H1 (cell line): ENCODE measurements around the gene ELMO3.

Experiments used
- CEBPB ChIP-seq: IDR thresholded peaks from 2 replicates; pipeline ENCODE4 v1.6.1; 2012; ENCODE audit warnings: low read depth, low read length
- EP300 ChIP-seq, 2 experiments: IDR thresholded peaks; 1 replicate in 1 of 2; 2 replicates in 1 of 2; pipeline ENCODE4 v1.6.1; 2011 to 2012; ENCODE audit warnings: low read depth in 2 of 2, low read length in 2 of 2, mild to moderate bottlenecking in 2 of 2, borderline replicate concordance in 1 of 2, inconsistent platforms in 1 of 2, moderate library complexity in 1 of 2
- JUN ChIP-seq: IDR thresholded peaks from 2 replicates; pipeline ENCODE4 v1.6.1; 2011; ENCODE audit warnings: low read depth, mild to moderate bottlenecking, improper control_type of control experiment, low read length
- JUND ChIP-seq: IDR thresholded peaks from 2 replicates; pipeline ENCODE4 v1.6.1; 2011; ENCODE audit warnings: mild to moderate bottlenecking, improper control_type of control experiment, low read length
- MAFK ChIP-seq: IDR thresholded peaks from 2 replicates; pipeline ENCODE4 v1.6.1; 2012; ENCODE audit warnings: low read depth, mild to moderate bottlenecking, improper control_type of control experiment, low read length
- NANOG ChIP-seq: IDR thresholded peaks from 2 replicates; pipeline ENCODE4 v1.6.1; 2011; ENCODE audit warnings: low read length, low read depth, mild to moderate bottlenecking, inconsistent platforms; ENCODE audit not compliant: insufficient read depth, poor library complexity, severe bottlenecking
- POLR2A ChIP-seq, 2 experiments: IDR thresholded peaks; 1 replicate in 1 of 2; 2 replicates in 1 of 2; pipeline ENCODE4 v1.6.1; 2011; ENCODE audit warnings: low read depth in 2 of 2, low read length in 2 of 2, mild to moderate bottlenecking in 2 of 2; ENCODE audit errors: control extremely low read depth in 1 of 2
- POLR2AphosphoS5 ChIP-seq: IDR thresholded peaks from 2 replicates; pipeline ENCODE4 v1.6.1; 2011; ENCODE audit warnings: low read depth, low read length
- SP2 ChIP-seq: IDR thresholded peaks from 2 replicates; pipeline ENCODE4 v1.6.1; 2012; ENCODE audit warnings: mild to moderate bottlenecking, low read length, inconsistent platforms
- SP4 ChIP-seq: IDR thresholded peaks from 2 replicates; pipeline ENCODE4 v1.6.1; 2012; ENCODE audit warnings: low read length, inconsistent platforms
- USF2 ChIP-seq: IDR thresholded peaks from 2 replicates; pipeline ENCODE4 v1.6.1; 2011; ENCODE audit warnings: low read length, improper control_type of control experiment
- YY1 ChIP-seq: IDR thresholded peaks from 2 replicates; pipeline ENCODE4 v1.6.1; 2011; ENCODE audit warnings: low read depth, mild to moderate bottlenecking, low read length
- ZNF274 ChIP-seq: IDR thresholded peaks from 2 replicates; pipeline ENCODE4 v1.7.0; 2012; ENCODE audit warnings: low read length, borderline replicate concordance; ENCODE audit errors: extremely low read depth
- TF ChIP-seq, protein P1 (sequence below), 3 experiments: IDR thresholded peaks; 1 replicate in 2 of 3; 2 replicates in 1 of 3; pipeline versions ENCODE4 v1.5.1 to v1.6.1; 2011; ENCODE audit warnings: low read length in 3 of 3, mild to moderate bottlenecking in 3 of 3, inconsistent platforms in 2 of 3, low read depth in 1 of 3, moderate library complexity in 1 of 3; ENCODE audit not compliant: insufficient read depth in 1 of 3; ENCODE audit errors: control extremely low read depth in 1 of 3

DNA sequence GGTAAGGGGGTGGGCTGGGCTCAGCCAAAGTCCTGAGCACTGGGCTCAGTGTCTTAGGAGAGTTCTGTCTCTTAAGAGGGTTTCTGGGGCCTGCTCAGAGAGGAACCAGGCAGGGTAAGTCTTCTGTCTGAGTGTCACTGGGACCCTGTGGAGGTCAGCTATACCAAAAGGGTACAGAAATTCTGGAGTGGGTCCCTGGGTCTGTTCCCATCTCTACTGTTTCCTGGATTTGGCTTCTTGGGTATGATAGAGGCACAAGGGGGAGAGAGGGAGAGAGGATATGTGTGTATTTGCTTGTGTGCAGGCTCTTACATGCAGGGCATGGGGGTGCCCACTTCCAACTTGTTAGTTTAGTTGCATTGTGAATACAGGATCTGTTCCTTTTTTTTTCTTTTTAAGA is 5.4 kb upstream of the ELMO3 start:
- TF ChIP-seq SP4 (no peak), POLR2AphosphoS5 (no peak), EP300 (IDR thresholded peaks at IDR 0.05; ENCODE audit: borderline replicate concordance in 1 of 2, low read depth in 2 of 2, low read length in 2 of 2) (no peak), JUND (no peak), POLR2A (IDR thresholded peaks at IDR 0.05; ENCODE audit: control extremely low read depth in 1 of 2, low read depth in 2 of 2, low read length in 2 of 2) (no peak), CEBPB (no peak), YY1 (no peak), ZNF274 (no peak), MAFK (no peak), SP2 (no peak), USF2 (no peak), NANOG (no peak), JUN (no peak)
- TF ChIP-seq, protein P1, sequence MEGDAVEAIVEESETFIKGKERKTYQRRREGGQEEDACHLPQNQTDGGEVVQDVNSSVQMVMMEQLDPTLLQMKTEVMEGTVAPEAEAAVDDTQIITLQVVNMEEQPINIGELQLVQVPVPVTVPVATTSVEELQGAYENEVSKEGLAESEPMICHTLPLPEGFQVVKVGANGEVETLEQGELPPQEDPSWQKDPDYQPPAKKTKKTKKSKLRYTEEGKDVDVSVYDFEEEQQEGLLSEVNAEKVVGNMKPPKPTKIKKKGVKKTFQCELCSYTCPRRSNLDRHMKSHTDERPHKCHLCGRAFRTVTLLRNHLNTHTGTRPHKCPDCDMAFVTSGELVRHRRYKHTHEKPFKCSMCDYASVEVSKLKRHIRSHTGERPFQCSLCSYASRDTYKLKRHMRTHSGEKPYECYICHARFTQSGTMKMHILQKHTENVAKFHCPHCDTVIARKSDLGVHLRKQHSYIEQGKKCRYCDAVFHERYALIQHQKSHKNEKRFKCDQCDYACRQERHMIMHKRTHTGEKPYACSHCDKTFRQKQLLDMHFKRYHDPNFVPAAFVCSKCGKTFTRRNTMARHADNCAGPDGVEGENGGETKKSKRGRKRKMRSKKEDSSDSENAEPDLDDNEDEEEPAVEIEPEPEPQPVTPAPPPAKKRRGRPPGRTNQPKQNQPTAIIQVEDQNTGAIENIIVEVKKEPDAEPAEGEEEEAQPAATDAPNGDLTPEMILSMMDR (IDR thresholded peaks at IDR 0.05; ENCODE audit: control extremely low read depth in 1 of 3, insufficient read depth in 1 of 3, low read depth in 1 of 3, low read length in 3 of 3) = no peak
